NCI-H2196 treated with DMSO at 0.1 percent for 48 hours (cell line): ENCODE results near the gene CLDN15.

Experiments used
- DNase-seq: peaks from one replicate; lab custom pipeline; 2025; ENCODE audit not compliant: unreplicated experiment; lab: John Stamatoyannopoulos, UW

Gene CLDN15

DNA sequence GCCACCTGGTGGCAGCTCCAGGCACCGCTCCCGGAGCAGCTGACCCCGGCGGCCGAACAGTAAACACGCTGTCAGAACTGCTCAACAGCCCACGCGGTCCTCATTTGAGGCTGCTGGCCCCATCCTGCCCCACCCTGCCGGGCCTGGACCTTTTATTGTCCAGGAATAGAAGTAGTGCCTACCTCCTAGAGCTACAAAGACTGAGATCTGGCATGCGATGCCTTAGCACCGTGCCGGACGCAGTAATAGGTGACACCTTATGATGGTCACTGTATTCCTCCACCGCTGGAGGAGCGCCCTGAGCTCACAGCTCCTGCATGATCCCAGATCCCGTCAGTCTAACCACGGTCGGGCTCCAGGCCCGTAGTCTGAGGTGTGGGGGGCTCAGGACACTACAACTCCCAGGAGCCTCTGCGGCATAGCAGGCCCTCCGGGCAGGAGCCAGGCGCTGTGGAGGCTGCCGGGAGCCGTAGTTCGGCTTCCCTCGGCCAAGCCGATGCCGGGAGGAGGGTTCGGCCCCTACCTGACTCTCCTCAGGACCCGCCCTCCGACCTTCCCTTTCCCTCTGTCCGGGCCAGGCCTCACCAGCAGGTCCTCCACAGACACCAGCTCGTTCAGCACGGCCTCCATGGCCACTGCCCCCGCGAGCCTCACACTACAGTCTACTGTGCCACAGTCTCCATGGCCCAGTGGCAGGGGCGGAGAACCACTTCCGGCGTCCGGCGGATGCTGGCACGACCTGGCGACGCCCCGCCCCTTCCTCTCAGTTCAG, 7.0 kb upstream of the CLDN15 start, which contains the start of gene FIS1:
FIS1 (minus strand) TSS at position 707 of the 772 bp plus-strand sequence; CDS start at position 630, 77 bp downstream.
- peak; percentile 95 for DNase-seq

DNA sequence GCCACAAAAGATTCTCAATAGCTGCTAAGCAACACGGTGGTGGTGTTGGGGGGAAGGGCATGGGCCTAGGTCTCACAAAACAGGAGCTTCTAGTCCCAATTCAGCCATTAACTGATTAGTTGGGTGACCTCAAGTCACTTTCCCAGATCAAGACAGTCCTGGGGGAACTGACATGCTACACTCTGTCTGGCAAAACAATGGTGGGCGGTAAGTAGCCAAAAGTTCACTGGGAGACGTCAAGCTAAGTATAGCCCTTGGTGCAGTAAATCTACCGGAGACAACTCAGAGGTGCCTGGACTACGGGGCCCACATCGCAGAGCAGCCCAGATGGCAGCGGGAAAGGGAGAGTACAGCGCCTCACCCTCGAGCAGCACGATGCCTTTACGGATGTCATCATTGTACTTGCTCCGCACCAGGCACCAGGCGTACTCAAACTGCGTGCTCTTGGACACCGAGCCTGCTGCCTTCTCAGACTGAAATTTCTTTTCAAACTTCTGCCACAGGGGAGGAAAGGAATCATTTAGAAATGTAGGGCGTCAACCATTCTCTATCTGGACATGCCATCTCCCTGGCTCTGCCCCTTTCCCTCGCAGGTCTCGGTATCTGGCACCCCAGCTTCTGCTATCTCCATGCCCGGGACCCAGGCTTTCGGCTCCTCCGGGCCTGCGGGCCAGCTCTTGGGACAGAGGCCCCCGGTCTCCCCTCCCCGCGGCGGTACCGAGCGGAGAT, 6.2 kb upstream of the CLDN15 start:
- no peak for DNase-seq

DNA sequence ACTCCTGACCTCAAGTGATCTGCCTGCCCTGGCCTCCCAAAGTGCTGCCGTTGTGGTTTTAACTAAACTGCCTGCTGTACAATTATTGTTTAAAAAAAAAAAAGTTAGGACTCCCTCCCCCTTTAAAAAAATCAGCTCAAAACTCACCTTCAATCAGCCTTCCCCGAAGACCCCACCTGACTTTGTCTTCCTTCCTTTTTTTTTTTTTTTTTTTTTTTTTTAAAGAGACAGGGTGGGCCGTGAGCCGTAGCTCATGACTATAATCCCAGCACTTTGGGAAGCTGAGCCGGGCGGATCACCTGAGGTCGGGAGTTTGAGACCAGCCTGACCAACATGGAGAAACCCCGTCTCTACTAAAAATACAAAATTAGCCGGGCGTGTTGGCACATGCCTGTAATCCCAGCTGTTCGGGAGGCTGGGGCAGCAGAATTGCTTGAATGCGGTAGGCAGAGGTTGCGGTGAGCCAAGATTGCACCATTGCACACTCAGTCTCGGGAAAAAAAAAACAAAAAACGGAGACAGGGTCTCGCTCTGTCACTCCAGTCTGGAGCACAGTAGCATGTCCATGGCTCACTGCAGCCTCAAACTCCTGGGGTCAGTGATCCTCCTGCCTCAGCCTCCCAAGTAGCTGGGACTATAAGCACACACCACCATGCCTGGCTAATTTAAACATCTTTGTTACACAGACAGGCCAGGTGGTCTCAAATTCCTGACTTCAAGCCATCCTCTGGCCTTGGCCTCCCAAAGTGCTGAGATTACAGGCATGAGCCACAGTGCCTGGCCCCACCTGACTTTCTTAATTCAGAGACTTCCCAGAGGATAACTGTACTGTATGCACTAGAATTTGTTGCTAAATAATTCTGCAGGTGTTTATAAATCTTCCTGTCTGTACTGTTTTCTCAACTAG, 4.1 kb upstream of the CLDN15 start:
- DNase-seq, result no peak

DNA sequence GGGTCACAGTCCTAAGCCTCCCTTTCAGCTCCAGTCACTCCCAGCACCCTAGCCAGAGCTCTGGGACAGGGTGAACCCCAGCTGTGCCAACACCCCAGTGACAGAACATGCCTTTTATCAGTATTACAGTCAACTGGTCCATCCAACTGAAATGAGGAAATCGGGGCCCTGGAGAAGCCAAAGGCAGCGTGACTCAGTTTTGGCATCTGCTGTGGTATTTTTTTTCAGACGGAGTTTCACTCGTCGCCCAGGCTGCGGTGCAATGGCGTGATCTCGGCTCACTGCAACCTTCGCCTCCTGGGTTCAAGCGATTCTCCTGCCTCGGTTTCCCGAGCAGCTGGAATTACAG, 3.4 kb upstream of the CLDN15 start:
- DNase-seq, result no peak

DNA sequence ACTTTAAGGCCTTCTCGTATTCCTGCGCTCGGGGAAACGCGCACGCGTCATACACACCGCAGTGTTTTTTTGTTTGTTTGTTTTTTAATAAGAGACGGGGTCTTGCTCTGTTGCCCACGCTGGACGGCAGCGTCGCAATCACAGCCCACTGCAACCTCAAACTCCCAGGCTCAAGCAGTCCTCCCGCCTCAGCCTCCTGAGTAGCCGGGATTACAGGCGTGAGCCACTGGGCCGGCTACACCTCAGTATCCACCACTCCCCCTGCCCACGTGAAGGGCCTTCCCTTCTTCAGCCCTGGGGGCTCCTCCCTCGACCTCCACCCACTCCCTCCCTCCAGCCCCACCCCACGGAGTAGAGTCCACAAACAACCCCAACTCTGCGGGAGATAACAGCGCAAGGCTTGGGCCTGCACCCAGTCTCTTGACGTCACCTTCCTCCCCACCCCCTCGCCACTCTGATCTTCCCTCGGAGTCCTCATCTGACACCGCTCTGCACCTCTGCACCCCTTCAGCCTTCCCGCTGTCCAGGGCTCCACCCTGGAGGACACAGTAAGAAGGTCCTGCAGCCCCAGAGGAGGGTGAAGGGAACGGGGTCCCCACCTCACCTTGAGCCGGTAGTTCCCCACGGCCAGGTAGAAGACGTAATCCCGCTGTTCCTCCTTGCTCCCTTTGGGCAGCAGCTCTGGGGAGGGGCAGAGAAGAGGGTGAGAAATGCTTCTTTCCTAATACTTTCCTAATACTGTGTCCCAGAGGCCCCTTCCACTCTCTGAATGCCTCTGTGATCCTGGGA, 2.8 kb upstream of the CLDN15 start:
- DNase-seq, result no peak

DNA sequence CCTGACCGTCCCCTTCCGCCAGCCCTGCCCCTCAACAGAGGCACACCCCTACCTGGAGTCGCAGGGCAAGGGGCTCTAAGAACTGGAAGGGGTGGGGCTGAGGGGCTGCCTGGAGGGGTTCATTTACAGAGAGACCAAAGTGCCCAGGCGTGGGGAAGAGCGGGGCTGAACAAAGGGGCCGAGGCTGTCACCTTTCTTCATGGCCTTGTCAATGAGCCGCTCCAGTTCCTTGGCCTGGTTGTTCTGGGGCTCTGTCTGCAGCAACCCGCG, 2.3 kb upstream of the CLDN15 start:
- no peak for DNase-seq

DNA sequence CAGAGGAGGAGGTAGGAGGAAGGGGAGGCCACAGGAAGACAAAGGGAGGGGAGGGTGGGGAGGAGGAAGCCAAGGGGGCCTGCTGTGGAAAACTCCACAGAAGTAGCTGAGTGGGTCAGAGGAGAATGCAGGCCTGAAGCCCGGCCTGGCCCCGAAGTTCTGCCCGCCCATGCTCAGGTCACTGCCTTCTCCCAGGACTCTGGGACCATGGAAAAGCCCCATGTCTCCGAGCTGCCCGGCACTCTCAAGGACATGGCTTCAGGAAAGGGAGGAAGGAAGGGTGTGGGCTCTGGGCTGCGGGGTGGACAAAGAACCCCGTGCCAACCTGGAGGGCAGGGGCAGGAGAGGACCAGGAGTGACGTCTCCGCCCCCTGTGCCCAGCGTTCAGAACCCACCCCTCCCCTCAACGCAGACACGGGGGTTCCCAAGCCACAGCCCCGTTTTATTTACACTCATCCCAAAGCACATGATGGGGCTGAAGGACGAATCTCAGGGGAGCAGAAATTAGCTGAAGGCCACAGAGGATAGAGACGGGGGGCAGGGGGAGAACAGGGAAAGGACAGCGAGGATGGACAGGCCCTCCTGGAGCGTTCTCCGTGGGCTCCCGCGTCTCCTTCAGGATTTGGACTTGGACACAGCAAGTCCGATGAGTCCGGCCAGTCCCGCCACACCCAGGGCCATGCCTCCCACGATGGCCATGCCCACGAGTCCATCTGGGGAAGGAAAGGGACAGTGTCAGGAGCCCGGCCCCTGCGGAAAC, 1.8 kb upstream of the CLDN15 start:
- no peak for DNase-seq

DNA sequence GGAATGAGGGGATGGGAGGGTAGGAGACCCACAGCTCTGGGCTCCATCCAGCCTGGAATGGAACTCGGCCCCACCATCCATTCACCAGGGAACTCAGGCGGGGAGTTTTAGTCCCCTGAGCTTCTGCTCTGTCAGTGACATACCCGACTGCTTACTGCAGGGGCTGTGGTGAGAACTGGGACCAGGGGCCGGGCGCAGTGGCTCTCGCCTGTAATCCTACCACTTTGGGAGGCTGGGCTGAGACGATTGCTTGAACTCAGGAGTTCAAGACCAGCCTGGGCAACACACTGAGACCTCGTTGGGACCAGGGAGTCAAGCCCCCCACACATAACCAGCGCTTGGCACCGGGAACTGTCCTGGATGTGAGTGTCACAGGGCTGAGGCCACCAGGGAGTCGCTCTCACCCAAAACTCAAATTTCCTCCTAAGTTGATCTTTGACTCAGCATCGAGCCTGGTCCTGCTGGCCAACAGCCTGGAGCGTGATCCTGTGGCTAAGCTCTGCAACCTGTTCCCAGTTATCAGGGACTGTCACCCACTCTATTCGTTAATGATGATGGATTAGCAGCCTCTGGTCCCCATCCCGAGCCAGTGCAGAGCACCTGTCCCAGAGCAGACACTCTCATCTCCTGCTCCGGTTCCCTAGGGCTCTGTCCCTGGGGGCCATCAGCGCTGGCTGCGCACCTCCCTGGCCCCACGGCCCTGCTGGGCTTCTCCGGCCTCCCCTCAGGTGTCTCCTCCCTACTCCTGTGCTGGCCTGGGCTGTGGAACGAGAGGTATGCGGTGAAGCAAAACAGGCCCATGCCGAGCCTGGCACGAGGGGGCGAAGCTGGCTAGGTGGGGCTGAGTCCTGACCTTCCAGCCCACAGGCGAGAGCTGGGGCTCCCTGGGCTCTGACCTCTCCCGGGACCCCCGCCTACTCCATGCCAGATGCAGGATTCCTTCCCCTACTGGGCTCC, 902 bp upstream of the CLDN15 start:
- no peak for DNase-seq

DNA sequence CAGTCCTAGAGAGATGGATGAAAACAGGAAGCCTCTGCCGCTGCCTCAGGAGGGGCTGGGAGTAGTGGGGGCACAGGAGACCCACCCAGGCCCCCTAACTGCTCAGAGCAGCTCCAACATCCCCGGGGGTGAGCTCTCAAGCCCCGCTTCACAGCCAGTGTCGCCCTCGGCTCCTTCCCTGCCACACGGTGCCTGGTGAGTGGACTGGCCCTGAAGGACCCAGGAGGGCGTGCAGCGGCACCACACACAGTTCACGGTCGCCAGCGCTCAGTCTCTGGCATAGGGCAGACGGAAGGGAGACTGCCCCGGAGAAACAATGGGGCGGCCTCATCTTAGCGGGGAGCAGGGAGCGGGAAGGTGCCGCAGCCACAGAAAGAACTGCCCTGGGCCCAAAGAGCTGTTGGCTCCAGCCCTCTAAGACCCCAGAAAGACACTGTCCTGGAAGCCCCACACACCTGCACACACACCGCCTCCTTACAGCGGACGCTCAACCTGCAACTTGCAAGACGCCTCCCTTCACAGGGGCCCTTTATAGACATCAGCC, 1.2 kb downstream of the CLDN15 start:
- DNase-seq, result no peak

DNA sequence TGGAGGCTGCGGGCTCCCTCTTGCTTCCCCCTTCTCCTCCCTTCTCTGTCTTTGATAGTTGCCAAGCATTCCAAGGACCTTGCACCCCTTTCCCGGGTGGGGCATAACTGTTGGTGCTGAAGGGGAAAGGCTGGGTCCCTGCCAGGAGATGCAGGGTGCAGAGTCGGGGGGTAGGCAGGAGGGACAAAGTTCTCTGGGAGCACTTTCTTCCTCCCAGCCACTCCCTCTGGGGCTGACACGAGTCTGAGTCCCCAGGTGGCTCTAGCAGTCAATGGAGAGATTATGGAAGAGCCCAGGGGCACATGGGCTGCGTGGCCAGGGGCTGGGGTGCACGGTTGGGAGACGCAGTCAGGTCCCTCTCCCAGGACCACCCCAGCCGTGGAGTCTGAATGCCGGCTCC, 2.1 kb downstream of the CLDN15 start:
- no peak for DNase-seq

DNA sequence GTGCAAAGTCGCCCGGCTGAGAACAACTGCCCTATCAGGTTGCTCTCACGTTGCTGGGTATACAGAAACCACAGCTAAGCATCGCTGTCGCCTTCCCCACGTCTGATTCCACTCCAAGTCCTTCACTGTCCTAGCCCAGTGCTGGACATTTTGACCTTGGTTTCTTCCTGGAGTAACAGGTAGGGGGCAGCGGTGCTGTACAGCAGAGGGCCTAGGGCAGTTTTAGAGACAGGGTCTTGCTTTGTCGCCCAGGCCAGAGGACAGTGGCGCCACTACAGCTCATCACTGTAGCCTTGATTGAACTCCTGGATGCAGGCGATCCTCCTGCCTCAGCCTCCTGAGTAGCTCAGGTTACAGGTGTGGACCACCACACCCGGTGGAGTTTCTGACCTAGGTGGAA, 2.6 kb downstream of the CLDN15 start:
- DNase-seq, result no peak

DNA sequence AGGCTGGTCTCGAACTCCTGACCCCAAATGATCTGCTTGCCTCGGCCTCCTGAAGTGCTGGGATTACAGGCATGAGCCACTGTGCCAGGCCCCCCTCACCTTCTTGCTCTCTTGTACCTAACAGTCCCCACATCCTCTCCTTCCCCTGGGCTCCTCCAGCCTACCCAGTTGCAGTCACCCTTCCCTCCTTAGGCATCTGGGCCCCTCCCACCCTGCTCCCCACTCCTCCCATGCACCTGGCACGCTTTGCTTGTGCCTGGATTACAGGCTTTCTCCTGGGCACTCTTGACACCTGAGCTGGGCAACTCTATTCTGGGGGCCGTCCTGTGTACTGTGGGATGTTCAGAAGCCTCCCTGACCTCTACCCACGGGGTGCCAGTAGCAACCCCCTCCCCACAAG, 3.0 kb downstream of the CLDN15 start:
- DNase-seq, result no peak

DNA sequence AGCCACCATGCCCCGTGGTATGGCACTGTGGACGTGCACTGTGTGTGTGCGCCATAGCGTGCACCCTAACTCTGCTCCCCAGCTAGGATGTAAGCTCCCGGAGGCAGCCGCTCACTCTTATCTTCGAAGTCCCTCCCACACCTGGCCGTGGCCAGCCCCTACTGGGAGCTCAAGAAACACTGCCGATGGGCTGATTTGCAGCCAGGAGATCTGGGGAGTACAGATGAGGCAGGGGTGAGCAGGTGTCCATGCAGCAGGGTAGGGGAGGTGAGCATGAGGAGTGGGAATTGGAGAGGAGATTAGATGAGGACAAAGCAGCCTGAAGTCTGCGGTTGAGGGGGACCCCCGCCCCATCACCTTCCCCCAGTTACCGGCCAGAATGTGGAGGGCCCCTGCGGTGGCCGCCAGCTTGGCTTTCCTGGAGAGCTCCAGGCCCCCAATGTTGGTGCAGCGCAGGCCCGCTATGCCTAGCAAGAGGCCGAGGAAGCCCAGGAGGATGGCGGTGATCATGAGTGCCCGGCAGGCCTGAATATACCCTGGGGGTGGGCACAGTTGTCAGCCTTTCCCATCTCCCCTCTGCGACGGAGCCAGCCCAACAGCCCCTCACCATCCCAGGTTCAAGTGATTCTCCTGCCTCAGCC, 3.6 kb downstream of the CLDN15 start:
- DNase-seq, result no peak

DNA sequence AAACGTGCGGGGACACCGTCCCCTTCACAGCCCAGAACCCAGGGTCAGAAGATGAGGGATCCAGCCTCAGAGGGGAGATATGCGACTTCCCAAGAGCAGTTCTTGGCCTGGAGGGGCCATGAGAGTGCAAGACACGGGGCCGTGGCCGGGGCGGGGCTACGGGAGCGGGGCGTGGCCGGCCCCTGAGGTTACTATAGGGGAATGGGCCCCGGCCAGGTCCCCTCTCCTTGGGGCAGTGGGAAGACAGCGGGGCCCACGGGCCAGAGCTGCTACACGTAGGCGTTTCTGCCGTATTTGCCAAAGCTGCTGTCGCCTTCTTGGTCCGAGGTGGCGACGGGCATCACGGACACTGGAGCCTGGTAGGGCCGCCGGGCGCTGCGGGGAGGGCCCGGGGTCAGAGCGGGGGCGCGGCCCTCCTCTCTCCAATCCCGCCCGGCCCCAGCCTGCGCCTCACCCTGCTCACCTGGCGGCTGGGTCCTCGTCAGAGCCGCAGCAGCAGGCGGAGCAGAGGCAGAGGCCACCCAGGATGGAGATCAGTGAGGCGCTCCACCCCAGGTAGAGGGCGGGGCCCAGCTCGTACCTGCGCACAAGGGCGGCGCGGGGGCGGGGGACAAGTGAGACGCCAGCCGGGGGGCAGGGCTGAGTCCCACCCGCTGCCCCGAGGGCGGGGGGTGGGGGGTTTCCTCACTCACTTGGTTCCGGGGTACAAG, 5.3 kb downstream of the CLDN15 start:
- peak; percentile 86 for DNase-seq

DNA sequence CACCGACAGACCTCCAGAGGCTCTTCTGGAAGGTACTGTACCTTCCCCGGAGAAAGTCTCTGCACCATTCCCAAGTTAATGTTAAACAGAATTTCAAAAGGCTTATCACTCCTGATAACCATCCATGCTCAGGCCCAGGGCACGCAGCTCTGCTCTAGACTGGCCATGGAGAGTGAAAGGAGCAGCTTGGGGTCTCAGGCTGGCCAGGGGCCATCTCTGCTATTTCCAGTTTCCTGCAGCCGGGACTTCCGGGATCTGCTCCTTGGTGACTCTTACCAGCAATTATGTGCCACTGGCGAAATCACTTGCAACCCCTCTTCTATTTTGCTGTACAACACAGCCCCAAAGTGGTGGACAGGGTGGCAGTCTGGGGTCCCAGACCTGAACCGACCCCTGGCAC, 6.0 kb downstream of the CLDN15 start:
- no peak for DNase-seq

DNA sequence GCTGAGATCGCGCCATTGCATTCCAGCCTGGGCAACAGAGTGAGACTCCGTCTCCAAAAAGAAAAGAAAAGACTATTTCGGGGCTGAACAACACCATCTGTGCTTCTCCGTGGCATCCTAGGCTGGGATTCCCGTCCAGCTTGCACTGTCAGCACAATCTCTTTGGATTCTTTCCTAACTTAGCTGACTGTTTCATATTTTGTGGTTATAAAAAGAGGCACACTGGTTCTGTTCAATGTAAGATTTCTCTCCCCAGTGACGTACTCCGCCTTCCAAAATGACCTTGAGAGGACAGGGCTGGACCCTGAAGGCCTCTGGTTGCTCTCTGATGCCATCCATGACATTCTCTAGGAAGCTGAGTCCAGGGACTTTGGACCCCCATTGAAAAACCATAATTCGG, 10.9 kb downstream of the CLDN15 start:
- no peak for DNase-seq

DNA sequence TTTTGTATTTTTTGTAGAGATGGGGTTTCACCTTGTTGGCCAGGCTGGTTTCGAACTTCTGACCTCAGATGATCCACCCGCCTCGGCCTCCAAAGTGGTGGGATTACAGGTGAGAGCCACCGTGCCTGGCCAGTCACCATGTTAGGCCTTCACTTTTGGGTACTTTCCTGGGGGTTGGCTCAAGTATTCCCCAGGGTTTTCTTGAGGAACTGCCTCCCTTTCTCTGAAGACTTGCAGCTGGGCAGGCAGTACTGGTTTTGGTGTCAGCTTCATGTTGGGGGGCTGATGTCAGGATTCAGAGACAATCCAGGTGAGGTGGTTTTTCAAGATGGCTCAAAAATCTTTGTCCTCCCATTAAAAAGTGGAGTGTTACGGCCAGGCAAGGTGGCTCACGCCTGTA, 12.0 kb downstream of the CLDN15 start:
- DNase-seq, result no peak

DNA sequence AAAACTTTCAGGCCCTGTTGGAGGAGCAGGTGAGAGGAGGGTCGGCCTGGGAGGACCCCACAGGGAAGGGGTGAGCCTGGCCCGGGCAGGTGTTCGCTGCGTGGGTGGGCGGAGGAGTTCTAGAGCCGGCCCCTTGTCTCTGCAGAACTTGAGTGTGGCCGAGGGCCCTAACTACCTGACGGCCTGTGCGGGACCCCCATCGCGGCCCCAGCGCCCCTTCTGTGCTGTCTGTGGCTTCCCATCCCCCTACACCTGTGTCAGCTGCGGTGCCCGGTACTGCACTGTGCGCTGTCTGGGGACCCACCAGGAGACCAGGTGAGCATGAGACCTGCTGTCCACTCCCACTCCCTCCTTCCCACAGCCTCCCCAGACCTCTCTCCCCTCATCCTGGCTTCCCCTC, 14.1 kb downstream of the CLDN15 start:
- DNase-seq, result no peak
